K562 (cell line): Measurements from ENCODE around the gene GPNMB. TPM values are rescaled to one million over a fixed set of nuclear protein-coding genes. Genes with fewer than 3 reads are reported as not detected.

ENCODE experiments used
- ATAC-seq: fragments of 200-7000 bp; cut with Tn5 transposase; 3 replicates; pipeline ENCODE4 v1.9.1; 2020; ENCODE audit warnings: moderate library complexity
- BruUV-seq: library from RNA; stranded (reverse); fragments of 400-500 nt; replicated peaks from 2 replicates; lab custom pipeline; 2021; lab: Mats Ljungman, UMichigan
- CTCF ChIA-PET: fragments of 300-600 bp; formaldehyde crosslinking; extraction: SDS; loops from one replicate; lab custom pipeline; 2021; ENCODE audit warnings: low intra/inter-chr PET ratio; lab: Yijun Ruan, JAX
- POLR2A ChIA-PET: fragments of 300-600, 350-650 bp; sonication (Branson Sonifier 250); formaldehyde crosslinking; extraction: SDS; loops from one replicate; lab custom pipeline; 2021; ENCODE audit warnings: antibody characterized with exemption, inconsistent platforms; lab: Yijun Ruan, JAX
- DNase-seq, 4 experiments: peaks; one replicate each; pipeline versions ENCODE4 v3.0.0 to v3.0.0-alpha.2; 2011 to 2018; ENCODE audit warnings: low spot score in 3 of 4, mixed read lengths in 3 of 4; ENCODE audit errors: extremely low read depth in 1 of 4
- FAIRE-seq: peaks from 2 replicates; lab custom pipeline; 2011; peaks lifted over from hg19 to GRCh38; lab: Jason Lieb, UNC
- H2AFZ ChIP-seq: 2 replicates; pipeline ENCODE4 v1.6.0; 2011; ENCODE audit warnings: low read depth, low read length, control low read depth, inconsistent platforms
- H3K27ac ChIP-seq: fragments of 200-600 bp; 3 replicates; pipeline ENCODE4 v1.8.0; 2011; ENCODE audit warnings: low read depth, mild to moderate bottlenecking, control low read depth, inconsistent platforms, low read length, moderate library complexity, mixed read lengths; ENCODE audit errors: extremely low read depth
- H3K27me3 ChIP-seq, 2 experiments: fragments of 300-600 bp in 1 of 2; 2 replicates in 1 of 2; 3 replicates in 1 of 2; pipeline versions ENCODE4 v1.6.0 to v1.8.0; 2011; ENCODE audit warnings: inconsistent platforms in 2 of 2, low read length in 2 of 2, mild to moderate bottlenecking in 1 of 2, mixed read lengths in 1 of 2, moderate library complexity in 1 of 2; ENCODE audit not compliant: control insufficient read depth in 2 of 2, insufficient read depth in 2 of 2
- H3K36me3 ChIP-seq: fragments of 300-600 bp; 3 replicates; pipeline ENCODE4 v1.8.0; 2011; ENCODE audit warnings: mild to moderate bottlenecking, low read length, inconsistent platforms; ENCODE audit not compliant: control insufficient read depth, insufficient read depth
- H3K4me1 ChIP-seq, 2 experiments: fragments of 200-600 bp in 1 of 2; replicated peaks in 1 of 2; 2 replicates in 1 of 2; 3 replicates in 1 of 2; pipeline versions ENCODE4 v1.5.1 to v1.8.0; 2011; ENCODE audit warnings: inconsistent platforms in 2 of 2, low read length in 2 of 2, mild to moderate bottlenecking in 1 of 2, mixed read lengths in 1 of 2, moderate library complexity in 1 of 2; ENCODE audit not compliant: control insufficient read depth in 2 of 2, insufficient read depth in 2 of 2
- H3K4me2 ChIP-seq: 2 replicates; pipeline ENCODE4 v1.6.1; 2011; ENCODE audit warnings: low read length, control low read depth, inconsistent platforms, mixed read lengths; ENCODE audit not compliant: insufficient read depth
- H3K4me3 ChIP-seq: fragments of 200-600 bp; sonication (generic), shearing (Covaris generic); 2 replicates; pipeline ENCODE4 v1.5.1; 2016; ENCODE audit warnings: control low read depth, inconsistent platforms
- H3K79me2 ChIP-seq: fragments of 200-600 bp; 3 replicates; pipeline ENCODE4 v1.8.0; 2011; ENCODE audit warnings: low read length, inconsistent platforms; ENCODE audit not compliant: control insufficient read depth, insufficient read depth
- H3K9ac ChIP-seq, 2 experiments: 2 replicates each; pipeline versions ENCODE4 v1.6.0 to v1.6.1; 2011; ENCODE audit warnings: low read depth in 2 of 2, low read length in 2 of 2, control low read depth in 1 of 2, inconsistent platforms in 1 of 2, mild to moderate bottlenecking in 1 of 2, mixed read lengths in 1 of 2; ENCODE audit not compliant: insufficient read depth in 1 of 2
- H3K9me1 ChIP-seq: one replicate; pipeline ENCODE4 v1.6.0; 2011; ENCODE audit warnings: inconsistent platforms, mild to moderate bottlenecking, low read length, moderate library complexity; ENCODE audit not compliant: control insufficient read depth, insufficient read depth
- H3K9me3 ChIP-seq: replicated peaks from 2 replicates; pipeline ENCODE4 v1.5.1; 2011; ENCODE audit warnings: low read depth, low read length, inconsistent platforms; ENCODE audit not compliant: control insufficient read depth, insufficient read depth
- H4K20me1 ChIP-seq: replicated peaks from 2 replicates; pipeline ENCODE4 v1.6.1; 2011; ENCODE audit warnings: low read length, inconsistent platforms, mixed read lengths; ENCODE audit not compliant: control insufficient read depth, insufficient read depth
- ATF1 ChIP-seq, 2 experiments: fragments of 450-650 bp in 1 of 2; IDR thresholded peaks; 2 replicates each; pipeline ENCODE4 v1.6.1; 2016; ENCODE audit warnings: missing compliant biosample characterization in 1 of 2, missing genetic modification characterization in 1 of 2
- ESRRB ChIP-seq: fragments of 250-450 bp; sonication (Bioruptor Pico); IDR thresholded peaks from 2 replicates; pipeline ENCODE4 v1.5.0; 2020; ENCODE audit warnings: mild to moderate bottlenecking, moderate library complexity, borderline replicate concordance
- NR2C1 ChIP-seq, 2 experiments: fragments of 450-650 bp; IDR thresholded peaks; 2 replicates each; pipeline ENCODE4 v1.6.1; 2017; ENCODE audit warnings: mild to moderate bottlenecking in 2 of 2, antibody characterized with exemption in 1 of 2, inconsistent platforms in 1 of 2, missing compliant biosample characterization in 1 of 2, missing genetic modification characterization in 1 of 2
- PHF20 ChIP-seq: fragments of 450-650 bp; IDR thresholded peaks from 2 replicates; pipeline ENCODE4 v1.6.1; 2018; ENCODE audit not compliant: partially characterized antibody
- SIN3B ChIP-seq: fragments of 450-650 bp; IDR thresholded peaks from 2 replicates; pipeline ENCODE4 v1.6.1; 2017; ENCODE audit warnings: low read depth, mild to moderate bottlenecking, moderate library complexity
- SP2 ChIP-seq: IDR thresholded peaks from 2 replicates; pipeline ENCODE4 v1.6.1; 2011; ENCODE audit warnings: mild to moderate bottlenecking, low read depth, low read length, moderate library complexity; ENCODE audit not compliant: poor library complexity, severe bottlenecking; ENCODE audit errors: extremely low read depth
- XRCC4 ChIP-seq: IDR thresholded peaks from one replicate; pipeline ENCODE4 v1.6.1; 2011; ENCODE audit not compliant: insufficient read depth, insufficient read length; ENCODE audit errors: extremely low read depth
- ZNF384 ChIP-seq: IDR thresholded peaks from 2 replicates; pipeline ENCODE4 v1.6.1; 2012; ENCODE audit warnings: low read depth, low read length, improper control_type of control experiment
- ZNF592 ChIP-seq: fragments of 450-650 bp; IDR thresholded peaks from 2 replicates; pipeline ENCODE4 v1.6.1; 2017; ENCODE audit warnings: antibody characterized with exemption, mild to moderate bottlenecking
- ZNF644 ChIP-seq: fragments of 200-800 bp; sonication (Bioruptor generic); IDR thresholded peaks from 2 replicates; pipeline ENCODE4 v1.6.1; 2016; ENCODE audit warnings: low read depth, missing genetic modification characterization, missing compliant biosample characterization
- ZNF77 ChIP-seq: fragments of 250-450 bp; sonication (Bioruptor Pico); IDR thresholded peaks from 2 replicates; pipeline ENCODE4 v1.5.0; 2020
- whole genome bisulfite sequencing: fragments of 100-300 bp; shearing (Covaris generic); methylation state at CpG from one replicate; pipeline ENCODE4 v1.1.6; 2016; ENCODE audit warnings: low coverage, mixed read lengths; ENCODE audit not compliant: insufficient coverage; ENCODE audit errors: missing lambda C conversion rate; 5-methylcytosine and 5-hydroxymethylcytosine counted together
- in situ Hi-C: fragments of 300-500 bp; cut with MboI; formaldehyde crosslinking; loops from 4 replicates; pipeline ENCODE4 v1.15.0; 2018; ENCODE audit warnings: inconsistent platforms, mixed read lengths
- intact Hi-C: fragments of 100-400 bp; cut with micrococcal nuclease; formaldehyde crosslinking; loops from 2 replicates; pipeline ENCODE4 v1.14.2; 2022
- polyA plus RNA-seq, 8 experiments: library from polyadenylated mRNA; depleted of rRNA in 4 of 8; stranded (reverse) in 5 of 8; unstranded in 3 of 8; fragments of >200 nt; fragmentation: Nextera tagmentation in 2 of 8; fragmentation: Illumina TruSeq in 1 of 8; extraction: Ambion mirVana in 2 of 8; extraction: Trizol in 1 of 8; gene quantifications; 2 replicates each; pipeline versions ENCODE4 v1.2.1 to v1.2.3, GENCODE V29; 2011 to 2014; ENCODE audit warnings: inconsistent platforms in 1 of 8, missing spikeins in 1 of 8
- total RNA-seq, 7 experiments: library from RNA; depleted of rRNA in 6 of 7; stranded (reverse); fragments of >200 nt in 6 of 7; fragmentation: Illumina TruSeq in 2 of 7; extraction: Trizol in 2 of 7; gene quantifications; 2 replicates each; pipeline versions ENCODE4 v1.2.1 to v1.2.3, GENCODE V29; 2011 to 2021; ENCODE audit warnings: low replicate concordance in 1 of 7

The GPNMB gene
- total and polyA plus RNA-seq, 9 of the 15 experiments (the other 6 are each of a cell fraction or from before 2014, with no cell fraction given): 0.15 to 0.72 (median 0.33) TPM

GRCh38 chr7:23232966-23233365 is 13.6 kb upstream of the GPNMB start:
- Histone ChIP-seq H3K9me3 (peaks cover 2% of the 10 kb centered on the region; the same call in 1 of the 2 replicates), H3K27me3 (no peaks in the 10 kb centered on the region), H3K4me3 (no peak overlapping the region), H3K27ac (no peak overlapping the region), H3K9ac (no peak overlapping the region), H3K4me1 (peaks cover 0 to 17% of the 10 kb centered on the region in 2 experiments; a peak in 2 of 5 replicates), H3K4me2 (no peak overlapping the region; the same call in 1 of the 2 replicates), H3K9me1 (no peaks in the 10 kb centered on the region), H3K36me3 (no peaks in the 10 kb centered on the region), H2AFZ (peak overlapping the region; percentile 60), H4K20me1 (no peaks in the 10 kb centered on the region), H3K79me2 (no peaks in the 10 kb centered on the region)
- ATAC-seq (no peak), FAIRE-seq (no peak), DNase-seq (no peak)
- in situ Hi-C loops (no loop called here), intact Hi-C loops (no loop called here)
- ChIA-PET CTCF (no interaction called here), POLR2A (interaction anchor here (0.6 kb wide), 1 partner anchor 9 kb away, joined by 3 read pairs; no protein-coding TSS in a partner anchor)
- no TSS peak for BruUV-seq
- WGBS: 12% methylated on average over 3 of the region's 3 CpGs
- TF ChIP-seq ZNF644 (no peak), ZNF77 (CRISPR knock-in tag) (no peak), ESRRB (CRISPR knock-in tag) (no peak), SIN3B (no peak), SP2 (no peak)

DNA sequence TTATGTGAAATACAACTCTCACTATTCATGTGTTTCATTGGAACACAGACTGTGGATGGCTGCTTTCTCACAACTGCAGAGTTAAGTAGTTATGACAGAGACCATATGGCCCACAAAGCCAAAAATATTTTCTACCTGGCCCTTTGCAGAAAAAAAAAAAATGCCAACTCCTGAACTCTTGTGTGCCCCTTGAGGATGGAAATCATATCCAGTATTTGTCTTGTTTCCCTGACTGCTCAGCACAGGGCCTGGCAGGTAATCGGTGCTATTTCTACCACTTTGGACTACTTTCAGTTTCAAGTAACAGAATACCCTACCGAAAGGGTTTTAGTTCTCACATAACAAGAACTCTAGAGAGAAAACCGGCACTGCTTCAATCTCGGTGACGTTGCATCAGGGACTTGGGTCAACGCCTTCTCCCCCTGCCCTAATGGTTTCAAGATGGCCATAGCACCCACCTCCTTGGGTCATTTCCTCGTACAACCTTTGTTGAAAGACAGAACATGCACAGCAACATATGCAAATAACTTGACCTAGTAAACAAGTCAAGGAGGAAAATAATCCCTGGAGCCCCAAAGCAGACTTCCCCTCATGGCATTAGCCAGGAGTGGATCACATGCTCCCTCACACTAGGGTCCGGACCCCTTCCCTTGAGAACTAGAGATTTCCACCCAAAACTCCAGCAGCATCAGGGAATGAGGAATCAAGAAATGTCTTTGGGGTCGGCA is 11.8 kb upstream of the GPNMB start:
- Histone ChIP-seq H3K4me2 (peak overlapping the region; percentile 62), H3K9ac (no peak overlapping the region), H3K9me1 (no peaks in the 10 kb centered on the region), H3K79me2 (no peaks in the 10 kb centered on the region), H4K20me1 (no peaks in the 10 kb centered on the region), H3K4me3 (no peak overlapping the region), H3K27me3 (no peaks in the 10 kb centered on the region), H2AFZ (peak overlapping the region; percentile 88), H3K9me3 (no peaks in the 10 kb centered on the region), H3K36me3 (no peaks in the 10 kb centered on the region), H3K27ac (no peak overlapping the region), H3K4me1 (peaks cover 0 to 17% of the 10 kb centered on the region in 2 experiments; a peak in 2 of 5 replicates)
- ChIA-PET CTCF (no interaction called here), POLR2A (no interaction called here)
- intact Hi-C loops (no loop called here), in situ Hi-C loops (no loop called here)
- FAIRE-seq (no peak), ATAC-seq (peak; percentile 45), DNase-seq (no peak)
- no TSS peak for BruUV-seq
- WGBS: 29% methylated on average over 9 of the region's 9 CpGs
- TF ChIP-seq ATF1 (CRISPR knock-in tag; IDR thresholded peaks at IDR 0.05) (no peak), ATF1 (tag; IDR thresholded peaks at IDR 0.05) (peak; percentile 36; the same call in 1 of the 2 replicates), ZNF592 (0 out of 2 replicates have a peak, but pooled peaks have one; percentile 17), NR2C1 (IDR thresholded peaks at IDR 0.05) (no peak), NR2C1 (tag; IDR thresholded peaks at IDR 0.05) (0 out of 2 replicates have a peak, but pooled peaks have one; percentile 12), XRCC4 (no peak), ZNF384 (0 out of 2 replicates have a peak, but pooled peaks have one; percentile 60), PHF20 (no peak)
